ENCODE results near the gene COL11A1. TPM values are rescaled to one million over a fixed set of nuclear protein-coding genes. Genes with fewer than 3 reads are reported as not detected.

COL11A1 gene
- total and polyA plus RNA-seq, 2 experiments from 2014 or later, result 12.3 to 12.5 TPM

DNA sequence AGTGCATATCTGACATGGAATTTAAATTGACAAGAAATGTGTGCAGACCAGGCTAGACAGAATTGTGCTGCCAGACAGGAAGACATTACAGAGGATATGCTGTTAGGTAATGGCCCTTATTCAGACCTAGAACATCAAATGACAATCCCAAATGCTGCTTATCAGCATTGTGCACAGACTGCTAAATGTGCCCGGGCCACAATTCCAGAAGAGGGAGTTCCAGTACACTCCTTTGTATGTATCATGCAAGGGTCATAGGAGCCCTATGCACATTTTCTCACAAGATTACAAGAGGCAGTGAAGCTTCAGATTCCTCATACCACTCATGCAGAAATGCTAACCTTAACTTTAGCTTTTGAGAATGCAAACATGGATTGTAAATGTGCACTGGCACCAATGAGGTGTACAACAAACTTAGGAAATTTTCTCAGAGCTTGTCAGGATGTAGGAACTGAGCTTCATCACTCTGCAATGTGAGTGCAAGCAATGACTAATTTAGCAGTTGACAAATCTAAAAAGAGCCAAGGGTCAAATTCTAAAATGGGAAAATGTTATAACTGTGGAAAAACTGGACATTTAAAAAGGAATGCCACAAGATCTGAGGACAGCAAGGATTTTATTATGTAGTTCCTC lies 273.5 kb downstream of the COL11A1 start (continued):
- TF ChIP-seq, protein P1, sequence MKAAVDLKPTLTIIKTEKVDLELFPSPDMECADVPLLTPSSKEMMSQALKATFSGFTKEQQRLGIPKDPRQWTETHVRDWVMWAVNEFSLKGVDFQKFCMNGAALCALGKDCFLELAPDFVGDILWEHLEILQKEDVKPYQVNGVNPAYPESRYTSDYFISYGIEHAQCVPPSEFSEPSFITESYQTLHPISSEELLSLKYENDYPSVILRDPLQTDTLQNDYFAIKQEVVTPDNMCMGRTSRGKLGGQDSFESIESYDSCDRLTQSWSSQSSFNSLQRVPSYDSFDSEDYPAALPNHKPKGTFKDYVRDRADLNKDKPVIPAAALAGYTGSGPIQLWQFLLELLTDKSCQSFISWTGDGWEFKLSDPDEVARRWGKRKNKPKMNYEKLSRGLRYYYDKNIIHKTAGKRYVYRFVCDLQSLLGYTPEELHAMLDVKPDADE (IDR thresholded peaks at IDR 0.05), result no peak
- TF ChIP-seq, protein P2, sequence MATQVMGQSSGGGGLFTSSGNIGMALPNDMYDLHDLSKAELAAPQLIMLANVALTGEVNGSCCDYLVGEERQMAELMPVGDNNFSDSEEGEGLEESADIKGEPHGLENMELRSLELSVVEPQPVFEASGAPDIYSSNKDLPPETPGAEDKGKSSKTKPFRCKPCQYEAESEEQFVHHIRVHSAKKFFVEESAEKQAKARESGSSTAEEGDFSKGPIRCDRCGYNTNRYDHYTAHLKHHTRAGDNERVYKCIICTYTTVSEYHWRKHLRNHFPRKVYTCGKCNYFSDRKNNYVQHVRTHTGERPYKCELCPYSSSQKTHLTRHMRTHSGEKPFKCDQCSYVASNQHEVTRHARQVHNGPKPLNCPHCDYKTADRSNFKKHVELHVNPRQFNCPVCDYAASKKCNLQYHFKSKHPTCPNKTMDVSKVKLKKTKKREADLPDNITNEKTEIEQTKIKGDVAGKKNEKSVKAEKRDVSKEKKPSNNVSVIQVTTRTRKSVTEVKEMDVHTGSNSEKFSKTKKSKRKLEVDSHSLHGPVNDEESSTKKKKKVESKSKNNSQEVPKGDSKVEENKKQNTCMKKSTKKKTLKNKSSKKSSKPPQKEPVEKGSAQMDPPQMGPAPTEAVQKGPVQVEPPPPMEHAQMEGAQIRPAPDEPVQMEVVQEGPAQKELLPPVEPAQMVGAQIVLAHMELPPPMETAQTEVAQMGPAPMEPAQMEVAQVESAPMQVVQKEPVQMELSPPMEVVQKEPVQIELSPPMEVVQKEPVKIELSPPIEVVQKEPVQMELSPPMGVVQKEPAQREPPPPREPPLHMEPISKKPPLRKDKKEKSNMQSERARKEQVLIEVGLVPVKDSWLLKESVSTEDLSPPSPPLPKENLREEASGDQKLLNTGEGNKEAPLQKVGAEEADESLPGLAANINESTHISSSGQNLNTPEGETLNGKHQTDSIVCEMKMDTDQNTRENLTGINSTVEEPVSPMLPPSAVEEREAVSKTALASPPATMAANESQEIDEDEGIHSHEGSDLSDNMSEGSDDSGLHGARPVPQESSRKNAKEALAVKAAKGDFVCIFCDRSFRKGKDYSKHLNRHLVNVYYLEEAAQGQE (IDR thresholded peaks at IDR 0.05; ENCODE audit: unreplicated experiment), result no peak
- TF ChIP-seq STAT1 (IDR thresholded peaks at IDR 0.05; ENCODE audit: unreplicated experiment) (no peak), CREB1 (CRISPR knock-in tag; IDR thresholded peaks at IDR 0.05; ENCODE audit: low read depth) (no peak), ZNF331 (CRISPR knock-in tag; IDR thresholded peaks at IDR 0.05; ENCODE audit: low read depth) (no peak), NANOG (IDR thresholded peaks at IDR 0.05; ENCODE audit: borderline replicate concordance) (no peak), ZNF114 (CRISPR knock-in tag; IDR thresholded peaks at IDR 0.05) (no peak)

- H2AFZ ChIP-seq, result no peak overlapping the region
- no peak overlapping the region for H3K4me2 ChIP-seq
- no peaks in the 10 kb centered on the region for H3K36me3 ChIP-seq (ENCODE audit: insufficient read depth)
- no peak overlapping the region for H3K27ac ChIP-seq (ENCODE audit: low read depth)
- Mint-ChIP-seq H3K27me3 (ENCODE audit: insufficient read depth, low read depth, poor library complexity) (no peaks in the 10 kb centered on the region), H3K4me1 (no peaks in the 10 kb centered on the region), H3K27ac (no peak overlapping the region), H3K36me3 (ENCODE audit: low read depth) (no peaks in the 10 kb centered on the region; the same call in 2 of the 3 replicates), H3K9me3 (peaks cover 16% of the 10 kb centered on the region; the same call in 1 of the 3 replicates), H3K4me3 (no peak overlapping the region)
- no peaks in the 10 kb centered on the region; the same call in 1 of the 2 replicates for H3K9me2 ChIP-seq (ENCODE audit: insufficient read depth)
- H3K4me1 ChIP-seq (ENCODE audit: insufficient read depth), result no peaks in the 10 kb centered on the region
- H3K4me3 ChIP-seq, result no peak overlapping the region
- no peaks in the 10 kb centered on the region for H3F3A ChIP-seq (replicated peaks; ENCODE audit: low read depth)
- DNase-seq (ENCODE audit: low spot score) (no peak), ATAC-seq (no peak)
- no peaks in the 10 kb centered on the region for H4K20me1 ChIP-seq (replicated peaks; ENCODE audit: insufficient read depth)
- no peaks in the 10 kb centered on the region for H3K79me2 ChIP-seq (replicated peaks; ENCODE audit: insufficient read depth)
- H3K27me3 ChIP-seq (ENCODE audit: insufficient read depth), result no peaks in the 10 kb centered on the region
- TF ChIP-seq, protein P1 (IDR thresholded peaks at IDR 0.05), result no peak
- TF ChIP-seq POLR2AphosphoS5 (IDR thresholded peaks at IDR 0.05; ENCODE audit: low read depth), result no peak
- no peak for TF ChIP-seq ZNF462 (CRISPR knock-in tag; IDR thresholded peaks at IDR 0.05)
- TF ChIP-seq STAT1 (IDR thresholded peaks at IDR 0.05; ENCODE audit: unreplicated experiment), result no peak
- no peak for TF ChIP-seq CREB1 (CRISPR knock-in tag; IDR thresholded peaks at IDR 0.05; ENCODE audit: low read depth)
- no peak for TF ChIP-seq NANOG (IDR thresholded peaks at IDR 0.05; ENCODE audit: borderline replicate concordance)
- no peak for TF ChIP-seq ZNF114 (CRISPR knock-in tag; IDR thresholded peaks at IDR 0.05)
- TF ChIP-seq EZH2phosphoT487 (IDR thresholded peaks at IDR 0.05; ENCODE audit: unreplicated experiment), result no peak
- TF ChIP-seq EZH2 (IDR thresholded peaks at IDR 0.05; ENCODE audit: low read depth, unreplicated experiment), result no peak
These were observed 275.2 kb downstream of the COL11A1 start for GRCh38 chr1:102833151-102833550.

Measured in GM23338 (cell line).